ENCODE results near the gene ARR3.

- TF ChIP-seq CTCF (IDR thresholded peaks at IDR 0.05) (no peak), POLR2A (IDR thresholded peaks at IDR 0.05) (no peak)
Observed at GRCh38 chrX:70226687-70227086, 41.4 kb upstream of the ARR3 start.
